ENCODE results near the gene MT1F. TPM values are rescaled to one million over a fixed set of nuclear protein-coding genes. Genes with fewer than 3 reads are reported as not detected.

MT1F gene
- total RNA-seq, 1 experiment from 2014 or later: 2.4 TPM

DNA sequence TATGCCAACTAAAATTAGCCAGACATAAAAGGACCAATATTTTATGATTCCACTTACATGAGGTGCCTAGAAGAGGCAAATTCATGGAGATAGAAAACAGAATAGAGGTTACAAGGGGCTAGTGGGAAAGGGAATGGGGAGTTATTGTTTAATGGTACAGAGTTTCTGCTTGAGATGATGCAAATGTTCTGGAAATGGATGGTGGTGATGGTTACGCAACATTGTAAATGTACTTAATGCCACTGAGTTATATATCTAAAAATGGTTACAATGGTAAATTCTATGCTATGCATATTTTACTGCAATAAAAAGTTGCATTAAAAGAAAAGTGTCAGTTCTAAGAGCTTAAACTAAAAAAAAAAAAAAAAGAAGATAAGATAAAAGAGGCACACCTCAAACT lies 42.4 kb downstream of the MT1F start:
- TF ChIP-seq CTCF (IDR thresholded peaks at IDR 0.05; ENCODE audit: unreplicated experiment): no peak
- no TSS peak for BruUV-seq (replicated peaks)
- no peaks in the 10 kb centered on the region for H3K36me3 Mint-ChIP-seq (ENCODE audit: insufficient read depth, unreplicated experiment)
- H3K9me3 Mint-ChIP-seq (ENCODE audit: unreplicated experiment): no peaks in the 10 kb centered on the region
- peaks cover 10% of the 10 kb centered on the region for H3K4me1 Mint-ChIP-seq (ENCODE audit: insufficient read depth, unreplicated experiment)
- ChIA-PET CTCF (interaction anchor here (0.5 to 5.1 kb wide), 21 partner anchors 8 to 381 kb away, joined by 3 to 105 read pairs (median 4); partner anchors contain the start of genes BBS2 and MT1X), POLR2A (interaction anchor here (0.7 to 4.2 kb wide), 8 partner anchors 17 to 153 kb away, joined by 3 to 75 read pairs (median 3); partner anchors contain the start of genes MT1E, MT1X and MT2A)
- DNase-seq (ENCODE audit: unreplicated experiment): peak; percentile 49
- peak overlapping the region; percentile 16 for H3K27ac Mint-ChIP-seq (ENCODE audit: low read depth, unreplicated experiment)
- no peaks in the 10 kb centered on the region for H3K27me3 Mint-ChIP-seq (ENCODE audit: insufficient read depth, unreplicated experiment)
- H3K4me3 Mint-ChIP-seq (ENCODE audit: unreplicated experiment): no peak overlapping the region
- intact Hi-C loops (cut with micrococcal nuclease): loop anchor here (2.0 kb wide), 1 partner anchor 49 kb away; the partner anchor contains the start of gene MT1B

- H3K9me3 Mint-ChIP-seq (ENCODE audit: unreplicated experiment): no peaks in the 10 kb centered on the region
- no peaks in the 10 kb centered on the region for H3K27me3 Mint-ChIP-seq (ENCODE audit: insufficient read depth, unreplicated experiment)
- no peak overlapping the region for H3K27ac Mint-ChIP-seq (ENCODE audit: low read depth, unreplicated experiment)
- ChIA-PET POLR2A (interaction anchor here (0.7 to 4.2 kb wide), 9 partner anchors 17 to 153 kb away, joined by 3 to 75 read pairs (median 3); partner anchors contain the start of genes MT1E, MT1X and MT2A), CTCF (interaction anchor here (0.5 to 5.1 kb wide), 29 partner anchors 8 to 382 kb away, joined by 3 to 105 read pairs (median 4); partner anchors contain the start of genes BBS2, MT1B, MT1E and MT1X)
- H3K4me1 Mint-ChIP-seq (ENCODE audit: insufficient read depth, unreplicated experiment): peaks cover 10% of the 10 kb centered on the region
- intact Hi-C loops (cut with micrococcal nuclease): loop anchor here (2.0 kb wide), 1 partner anchor 50 kb away; the partner anchor contains the start of gene MT1B
- no peak for DNase-seq (ENCODE audit: unreplicated experiment)
- BruUV-seq (replicated peaks): no TSS peak
- no peaks in the 10 kb centered on the region for H3K36me3 Mint-ChIP-seq (ENCODE audit: insufficient read depth, unreplicated experiment)
- no peak for TF ChIP-seq CTCF (IDR thresholded peaks at IDR 0.05; ENCODE audit: unreplicated experiment)
- H3K4me3 Mint-ChIP-seq (ENCODE audit: unreplicated experiment): no peak overlapping the region
These were observed 42.9 kb downstream of the MT1F start for GRCh38 chr16:56700631-56701030.

- no peak for TF ChIP-seq CTCF (IDR thresholded peaks at IDR 0.05; ENCODE audit: unreplicated experiment)
- CTCF ChIA-PET: interaction anchor here (0.6 to 5.1 kb wide), 50 partner anchors 8 to 370 kb away, joined by 3 to 105 read pairs (median 5); partner anchors contain the start of genes BBS2, MT1B, MT1E and MT1H
- no peaks in the 10 kb centered on the region for H3K36me3 Mint-ChIP-seq (ENCODE audit: insufficient read depth, unreplicated experiment)
- BruUV-seq (replicated peaks): no TSS peak
- no peak overlapping the region for H3K4me3 Mint-ChIP-seq (ENCODE audit: unreplicated experiment)
- POLR2A ChIA-PET: interaction anchor here (0.6 to 4.2 kb wide), 23 partner anchors 18 to 290 kb away, joined by 3 to 75 read pairs (median 5); partner anchors contain the start of genes BBS2, HERPUD1, MT1E and MT1X
- peaks cover 10% of the 10 kb centered on the region for H3K4me1 Mint-ChIP-seq (ENCODE audit: insufficient read depth, unreplicated experiment)
- peak overlapping the region; percentile 25 for H3K27ac Mint-ChIP-seq (ENCODE audit: low read depth, unreplicated experiment)
- intact Hi-C loops (cut with micrococcal nuclease): loop anchor here (2.0 kb wide), 1 partner anchor 51 kb away; the partner anchor contains the start of gene MT1B
- no peaks in the 10 kb centered on the region for H3K27me3 Mint-ChIP-seq (ENCODE audit: insufficient read depth, unreplicated experiment)
- DNase-seq (ENCODE audit: unreplicated experiment): no peak
- H3K9me3 Mint-ChIP-seq (ENCODE audit: unreplicated experiment): no peaks in the 10 kb centered on the region
These were observed 43.8 kb downstream of the MT1F start for GRCh38 chr16:56701534-56701933.

DNA sequence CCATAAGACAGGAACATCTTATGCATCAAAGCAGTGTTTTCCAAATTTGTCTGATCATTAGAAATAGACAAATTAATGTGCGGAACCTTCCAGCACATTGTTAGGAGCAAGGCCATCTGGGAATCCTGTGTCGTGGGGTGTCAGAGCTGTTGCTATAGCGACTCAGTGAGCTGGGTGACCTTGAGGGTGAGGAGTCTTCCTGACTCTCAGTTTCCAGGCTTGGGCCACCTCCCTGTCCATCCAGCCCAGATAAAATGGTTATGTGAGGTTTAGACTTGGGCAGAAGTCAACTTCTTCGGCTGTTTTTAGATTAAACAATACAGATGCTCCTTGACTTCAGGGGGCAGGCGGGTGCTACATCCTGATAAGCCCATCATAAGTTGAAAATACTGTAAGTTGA lies 45.1 kb downstream of the MT1F start:
- BruUV-seq (replicated peaks): no TSS peak

More for the DNA sequence above, 45.1 kb downstream of the MT1F start:
- no peak for TF ChIP-seq CTCF (IDR thresholded peaks at IDR 0.05; ENCODE audit: unreplicated experiment)
- Mint-ChIP-seq H3K9me3 (ENCODE audit: unreplicated experiment) (no peaks in the 10 kb centered on the region), H3K27me3 (ENCODE audit: insufficient read depth, unreplicated experiment) (no peaks in the 10 kb centered on the region), H3K4me3 (ENCODE audit: unreplicated experiment) (no peak overlapping the region), H3K27ac (ENCODE audit: low read depth, unreplicated experiment) (no peak overlapping the region), H3K4me1 (ENCODE audit: insufficient read depth, unreplicated experiment) (peaks cover 10% of the 10 kb centered on the region), H3K36me3 (ENCODE audit: insufficient read depth, unreplicated experiment) (no peaks in the 10 kb centered on the region)
- intact Hi-C loops (cut with micrococcal nuclease): loop anchor here (1.0 to 2.0 kb wide), 8 partner anchors 29 to 370 kb away; no protein-coding TSS in a partner anchor
- CTCF ChIA-PET: interaction anchor here (0.6 to 5.1 kb wide), 33 partner anchors 7 to 1780 kb away, joined by 3 to 105 read pairs (median 4); partner anchors contain the start of genes BBS2 and MT1H
- no peak for DNase-seq (ENCODE audit: unreplicated experiment)
- POLR2A ChIA-PET: interaction anchor here (0.9 to 4.2 kb wide), 11 partner anchors 19 to 250 kb away, joined by 3 to 75 read pairs (median 6); partner anchors contain the start of genes BBS2, HERPUD1, MT1E and MT1X

Measured in MCF 10A (cell line).